ENCODE measurements around the gene RAB3GAP2. TPM values are rescaled to one million over a fixed set of nuclear protein-coding genes. Genes with fewer than 3 reads are reported as not detected.

RAB3GAP2 gene
- total RNA-seq, 4 donors from 2014 or later = 19.9 to 35.3 (median 27.3) TPM

DNA sequence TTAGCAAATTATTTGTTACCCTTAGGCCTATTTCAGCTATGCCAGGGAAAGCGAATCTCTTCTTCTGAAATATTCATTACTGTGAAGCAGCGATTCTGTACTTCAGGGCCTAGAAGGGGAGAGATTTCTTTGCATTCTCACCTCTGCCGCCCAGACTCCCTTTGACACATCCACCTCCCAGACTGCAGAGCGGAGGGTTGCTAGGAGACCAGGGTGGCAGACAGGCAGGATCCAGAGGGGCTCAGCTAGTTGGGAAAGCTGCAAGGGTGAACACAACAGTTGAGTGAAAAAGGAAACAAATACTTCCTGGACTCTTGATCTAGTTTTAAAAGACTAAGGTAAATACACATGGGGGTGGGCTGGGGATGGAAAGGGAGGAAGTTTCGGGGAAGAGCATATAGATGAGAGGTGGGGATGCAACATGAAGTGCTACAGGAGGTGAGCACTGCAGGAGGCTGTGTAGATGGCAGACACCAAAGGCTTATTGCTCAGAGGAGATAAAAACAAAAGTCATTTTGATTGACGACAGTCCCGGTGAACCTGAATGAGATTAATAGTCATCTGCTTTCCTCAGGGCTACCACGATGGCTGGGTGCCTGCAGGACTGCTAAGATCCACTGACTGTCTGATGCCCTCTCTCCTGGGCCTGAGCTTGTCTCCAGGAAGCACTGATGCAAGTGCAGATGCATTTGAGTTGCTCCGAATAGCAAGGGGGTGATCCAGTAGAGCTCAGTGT is 26.4 kb upstream of the RAB3GAP2 start:
- ATAC-seq = no peak
- WGBS, 2 donors (ENCODE audit: low coverage in 1 of 2) = 55 to 68% methylated on average over 5 to 7 of the region's 9 CpGs
- TF ChIP-seq POLR2A (IDR thresholded peaks at IDR 0.05) (no peak), EP300 (IDR thresholded peaks at IDR 0.05) (no peak), POLR2AphosphoS5 (IDR thresholded peaks at IDR 0.05) (no peak)
- TF ChIP-seq, protein P1, sequence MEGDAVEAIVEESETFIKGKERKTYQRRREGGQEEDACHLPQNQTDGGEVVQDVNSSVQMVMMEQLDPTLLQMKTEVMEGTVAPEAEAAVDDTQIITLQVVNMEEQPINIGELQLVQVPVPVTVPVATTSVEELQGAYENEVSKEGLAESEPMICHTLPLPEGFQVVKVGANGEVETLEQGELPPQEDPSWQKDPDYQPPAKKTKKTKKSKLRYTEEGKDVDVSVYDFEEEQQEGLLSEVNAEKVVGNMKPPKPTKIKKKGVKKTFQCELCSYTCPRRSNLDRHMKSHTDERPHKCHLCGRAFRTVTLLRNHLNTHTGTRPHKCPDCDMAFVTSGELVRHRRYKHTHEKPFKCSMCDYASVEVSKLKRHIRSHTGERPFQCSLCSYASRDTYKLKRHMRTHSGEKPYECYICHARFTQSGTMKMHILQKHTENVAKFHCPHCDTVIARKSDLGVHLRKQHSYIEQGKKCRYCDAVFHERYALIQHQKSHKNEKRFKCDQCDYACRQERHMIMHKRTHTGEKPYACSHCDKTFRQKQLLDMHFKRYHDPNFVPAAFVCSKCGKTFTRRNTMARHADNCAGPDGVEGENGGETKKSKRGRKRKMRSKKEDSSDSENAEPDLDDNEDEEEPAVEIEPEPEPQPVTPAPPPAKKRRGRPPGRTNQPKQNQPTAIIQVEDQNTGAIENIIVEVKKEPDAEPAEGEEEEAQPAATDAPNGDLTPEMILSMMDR (IDR thresholded peaks at IDR 0.05) = no peak
- Histone ChIP-seq H3K4me1 (peaks cover 0 to 19% (median 4%) of the 10 kb centered on the region in 3 donors), H3K4me3 (no peak overlapping the region), H3K27me3 (peaks cover 16% of the 10 kb centered on the region), H3K27ac (no peak overlapping the region), H3K36me3 (no peaks in the 10 kb centered on the region), H3K9me3 (no peaks in the 10 kb centered on the region)

- WGBS, 2 donors (ENCODE audit: low coverage in 1 of 2) = 57 to 58% methylated on average over 1 of the region's 1 CpG
- TF ChIP-seq EP300 (IDR thresholded peaks at IDR 0.05) = no peak
- TF ChIP-seq POLR2A (IDR thresholded peaks at IDR 0.05) = no peak
- no peak for TF ChIP-seq POLR2AphosphoS5 (IDR thresholded peaks at IDR 0.05)
- TF ChIP-seq, protein P1 (IDR thresholded peaks at IDR 0.05) = no peak
- peaks cover 21% of the 10 kb centered on the region for H3K27me3 ChIP-seq
- H3K36me3 ChIP-seq = no peaks in the 10 kb centered on the region
- H3K9me3 ChIP-seq = no peaks in the 10 kb centered on the region
- H3K4me3 ChIP-seq = no peak overlapping the region
- H3K4me1 ChIP-seq = peaks cover 0 to 19% (median 4%) of the 10 kb centered on the region in 3 donors
- H3K27ac ChIP-seq = no peak overlapping the region
- ATAC-seq = no peak
Measured at GRCh38 chr1:220296981-220297380, 24.7 kb upstream of the RAB3GAP2 start.

DNA sequence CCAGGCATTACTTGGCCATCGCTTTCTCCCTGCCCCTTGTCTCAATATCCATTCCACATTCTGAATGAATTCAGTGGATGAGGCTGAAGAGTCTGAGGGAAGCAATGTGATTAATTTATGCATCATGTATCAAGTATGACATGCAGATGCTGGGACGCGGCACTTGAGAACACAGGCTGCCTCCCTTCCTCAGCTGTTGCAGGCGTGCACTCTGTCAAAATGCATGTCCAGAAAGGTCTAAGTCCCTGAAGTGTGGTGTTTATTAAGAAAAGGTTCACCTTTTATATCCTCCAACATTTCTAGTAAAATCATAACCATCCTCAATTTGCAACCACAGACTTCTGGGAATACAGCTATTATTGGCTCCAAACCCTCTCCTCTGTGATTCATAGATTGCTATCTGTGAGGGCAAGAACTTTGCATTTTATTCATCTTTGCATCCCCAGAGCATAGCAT is 22.6 kb upstream of the RAB3GAP2 start:
- Histone ChIP-seq H3K4me3 (no peak overlapping the region), H3K27ac (no peak overlapping the region), H3K9me3 (no peaks in the 10 kb centered on the region), H3K27me3 (peaks cover 21% of the 10 kb centered on the region), H3K36me3 (no peaks in the 10 kb centered on the region), H3K4me1 (peaks cover 0 to under 1% (median 0%) of the 10 kb centered on the region in 3 donors)
- ATAC-seq = no peak
- WGBS, 2 donors (ENCODE audit: low coverage in 1 of 2) = 52 to 70% methylated on average over 3 to 4 of the region's 4 CpGs
- TF ChIP-seq POLR2A (IDR thresholded peaks at IDR 0.05) (no peak), POLR2AphosphoS5 (IDR thresholded peaks at IDR 0.05) (no peak), EP300 (IDR thresholded peaks at IDR 0.05) (no peak)
- TF ChIP-seq, protein P1 (IDR thresholded peaks at IDR 0.05) = no peak

- Histone ChIP-seq H3K9me3 (no peaks in the 10 kb centered on the region), H3K27ac (no peak overlapping the region), H3K27me3 (peaks cover 21% of the 10 kb centered on the region), H3K36me3 (no peaks in the 10 kb centered on the region), H3K4me3 (no peak overlapping the region), H3K4me1 (no peaks in the 10 kb centered on the region)
- no peak for ATAC-seq
- no peak for TF ChIP-seq POLR2AphosphoS5 (IDR thresholded peaks at IDR 0.05)
- TF ChIP-seq POLR2A (IDR thresholded peaks at IDR 0.05) = no peak
- TF ChIP-seq EP300 (IDR thresholded peaks at IDR 0.05) = no peak
- TF ChIP-seq, protein P1 (IDR thresholded peaks at IDR 0.05) = no peak
Measured at GRCh38 chr1:220291580-220291979, 19.3 kb upstream of the RAB3GAP2 start.

DNA sequence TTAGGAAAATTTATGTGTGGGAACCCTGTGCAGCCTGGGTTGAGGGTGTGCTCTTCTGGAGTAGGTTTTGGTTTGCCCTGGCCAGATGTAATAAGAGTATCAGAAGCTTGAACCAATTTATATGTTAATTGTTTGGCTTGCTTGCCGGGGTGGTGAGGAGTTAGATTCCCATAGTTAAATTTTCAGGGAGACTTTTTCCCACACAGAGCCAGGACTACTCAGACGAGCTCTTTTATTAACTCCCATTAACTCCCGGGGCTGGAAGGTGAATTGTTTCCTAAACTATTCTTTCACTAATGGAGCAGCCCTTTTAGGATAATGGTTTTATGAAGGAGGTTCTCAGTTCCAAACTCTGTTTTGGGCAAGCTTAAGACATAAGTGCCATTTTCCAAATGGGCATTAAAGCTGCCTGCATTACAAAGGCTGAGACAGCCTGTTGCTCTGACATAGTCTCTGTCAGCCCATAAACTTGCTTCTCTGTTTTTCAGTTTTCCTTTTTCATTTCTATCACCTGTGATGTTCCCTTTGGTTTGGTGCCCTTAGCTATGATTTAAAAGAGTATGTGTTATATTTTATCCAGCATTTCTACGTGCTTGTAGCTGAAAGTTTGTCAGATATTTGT is 18.0 kb upstream of the RAB3GAP2 start:
- Histone ChIP-seq H3K9me3 (no peaks in the 10 kb centered on the region), H3K36me3 (no peaks in the 10 kb centered on the region), H3K27me3 (peaks cover 16% of the 10 kb centered on the region), H3K4me1 (no peaks in the 10 kb centered on the region), H3K4me3 (no peak overlapping the region), H3K27ac (no peak overlapping the region)
- no peak for TF ChIP-seq POLR2AphosphoS5 (IDR thresholded peaks at IDR 0.05)
- TF ChIP-seq POLR2A (IDR thresholded peaks at IDR 0.05) = no peak
- TF ChIP-seq, protein P1 (IDR thresholded peaks at IDR 0.05) = no peak
- no peak for TF ChIP-seq EP300 (IDR thresholded peaks at IDR 0.05)
- ATAC-seq = no peak
- WGBS, 2 donors (ENCODE audit: low coverage in 1 of 2) = 43 to 48% methylated on average over 4 of the region's 4 CpGs

Measured in gastroesophageal sphincter (tissue), 4 donors.